Activated gamma-delta T cell (primary cell): Measurements from ENCODE around the gene FAM117A.
A peak's percentile ranks its signal among the peaks of the same experiment; 100 is the strongest.
"Not testable (repeated sequence)": the region's sequence is repeated elsewhere in the genome, so short reads cannot be mapped to it uniquely, and the experiment has no call there.

Experiments used
- DNase-seq: peaks from one replicate; lab custom pipeline; 2025; lab: John Stamatoyannopoulos, UW

Gene FAM117A

DNA sequence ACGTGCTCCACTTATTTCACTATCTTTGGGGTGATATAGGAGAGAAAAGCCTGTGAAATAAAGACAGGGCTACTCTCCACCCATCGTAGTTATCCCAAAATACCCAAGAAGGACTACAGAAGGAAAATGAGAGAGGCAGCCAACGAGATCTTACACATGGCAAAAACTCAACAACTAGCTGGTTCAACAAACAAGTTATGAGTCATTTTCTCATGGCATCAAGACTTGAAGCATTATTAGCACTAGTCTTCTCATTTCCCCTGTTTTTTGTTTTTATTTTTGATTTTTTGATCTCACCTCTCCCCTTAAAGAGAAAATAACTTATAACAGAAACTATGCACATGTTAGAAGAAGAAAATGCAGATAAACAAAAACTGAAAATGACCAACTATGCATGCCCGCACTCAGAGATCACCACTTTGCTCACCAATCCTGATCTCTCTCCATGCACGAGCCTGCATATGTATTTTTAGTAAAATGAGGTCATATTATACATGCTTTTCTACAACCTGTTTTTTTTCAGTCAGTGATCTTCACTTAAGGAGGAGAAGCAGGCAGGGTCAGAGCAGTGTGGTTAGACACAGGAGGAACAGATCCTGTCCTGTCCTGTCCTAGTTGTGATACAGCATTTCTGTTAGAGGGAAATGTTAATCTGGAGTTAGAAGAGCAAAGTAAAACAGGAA lies 22.8 kb downstream of the FAM117A start:
- no peak for DNase-seq

DNA sequence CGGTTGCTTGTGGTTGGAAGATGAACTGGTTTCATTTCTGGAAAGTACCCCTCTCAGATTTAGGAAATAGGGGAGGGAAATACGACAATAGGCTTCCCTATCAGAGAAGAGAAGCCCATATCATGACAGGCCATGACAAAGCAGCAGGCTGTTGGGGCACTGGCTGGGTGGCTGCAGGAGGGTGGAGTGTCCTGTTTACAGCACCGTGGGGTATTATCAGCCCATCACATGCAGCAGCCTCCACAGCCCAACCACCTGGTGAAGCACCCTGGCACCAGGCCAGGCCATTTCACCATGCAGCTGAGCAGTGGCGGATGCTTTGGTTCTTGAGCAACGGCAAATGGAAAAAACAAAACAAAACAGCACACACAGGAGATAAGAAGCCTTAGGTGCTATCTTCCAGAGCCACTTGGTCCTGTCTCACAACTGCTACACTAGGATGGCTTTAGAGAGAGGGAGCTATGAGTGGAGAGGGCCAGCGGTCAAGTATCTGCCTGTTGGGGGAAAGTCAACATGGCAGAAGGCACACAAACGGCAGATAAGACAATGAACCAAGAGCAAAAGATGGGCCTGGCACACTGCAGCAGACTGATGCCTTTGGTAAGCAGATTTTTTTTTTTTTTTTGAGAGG lies 24.2 kb downstream of the FAM117A start:
- peak; percentile 78 for DNase-seq

DNA sequence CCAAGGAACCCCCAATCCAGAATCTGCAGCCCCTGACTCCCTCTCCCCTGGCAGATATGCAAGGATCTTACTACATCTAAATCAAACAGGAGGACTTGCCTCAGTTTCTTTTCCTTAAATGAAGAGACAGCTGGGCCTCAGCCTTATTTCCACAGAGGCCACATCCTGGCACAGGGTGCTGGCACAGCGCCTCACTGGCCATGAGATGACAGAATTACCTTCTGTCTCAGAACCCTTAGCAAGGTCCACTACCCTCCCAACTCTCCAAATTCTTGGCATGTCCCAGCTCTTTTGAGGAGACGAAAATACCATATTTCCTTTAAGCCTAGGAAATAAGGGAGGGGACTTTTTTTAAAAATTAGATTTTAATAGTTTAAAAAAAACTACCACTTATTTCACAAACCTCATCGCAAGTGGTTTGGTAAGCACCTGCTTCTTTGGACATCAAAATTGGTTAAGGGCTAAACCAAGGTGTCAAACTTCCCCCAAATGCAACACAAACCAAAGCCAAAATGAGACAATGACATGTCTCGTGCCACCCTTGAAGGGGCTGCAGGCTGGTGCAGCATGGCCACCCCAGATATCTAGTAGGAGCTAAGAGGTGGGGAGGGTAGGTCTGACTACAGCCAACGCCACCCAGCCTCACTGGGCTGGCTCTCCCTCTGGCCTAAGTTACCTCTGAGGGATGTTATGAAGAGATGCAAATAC lies 25.3 kb downstream of the FAM117A start:
- no peak for DNase-seq

DNA sequence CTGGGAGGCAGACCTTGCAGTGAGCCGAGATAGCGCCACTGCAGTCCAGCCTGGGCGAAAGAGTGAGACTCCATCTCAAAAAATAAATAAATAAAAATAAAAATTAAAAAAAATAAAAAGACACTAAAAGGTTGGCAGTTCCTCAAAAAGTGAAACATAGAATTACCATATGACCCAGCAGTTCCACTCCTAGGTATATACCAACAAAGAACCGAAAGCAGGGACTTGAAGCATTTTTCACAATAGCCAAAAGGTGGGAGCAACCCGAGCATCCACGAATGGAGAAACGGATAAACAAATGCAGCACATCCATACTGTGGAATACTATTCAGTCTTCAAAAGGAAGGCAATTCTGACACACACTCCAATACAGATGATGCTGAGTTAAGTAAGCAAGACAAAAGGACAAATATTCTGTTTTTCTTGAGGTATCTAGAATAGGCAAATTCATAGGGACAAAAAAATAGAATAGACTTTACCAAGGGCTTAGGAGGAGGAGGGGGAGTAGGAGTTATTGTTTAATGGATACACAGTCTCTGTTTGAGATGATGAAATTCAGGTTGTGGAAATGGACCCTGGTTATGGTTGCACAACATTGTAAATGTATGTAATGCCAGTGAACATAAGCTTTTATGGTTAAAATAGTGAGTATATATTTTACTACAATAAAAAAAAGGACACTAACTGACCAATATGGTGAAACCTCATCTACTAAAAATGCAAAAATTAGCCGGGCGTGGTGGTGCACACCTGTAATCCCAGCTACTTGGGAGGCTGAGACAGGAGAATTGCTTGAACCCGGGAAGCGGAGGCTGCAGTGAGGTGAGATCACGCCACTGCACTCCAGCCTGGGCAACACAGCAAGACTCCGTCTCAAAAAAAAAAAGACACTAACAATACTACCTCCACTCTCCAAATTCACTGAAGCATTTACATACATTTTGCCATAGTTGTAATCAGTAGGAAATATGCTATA lies 29.1 kb downstream of the FAM117A start:
- no peak for DNase-seq

DNA sequence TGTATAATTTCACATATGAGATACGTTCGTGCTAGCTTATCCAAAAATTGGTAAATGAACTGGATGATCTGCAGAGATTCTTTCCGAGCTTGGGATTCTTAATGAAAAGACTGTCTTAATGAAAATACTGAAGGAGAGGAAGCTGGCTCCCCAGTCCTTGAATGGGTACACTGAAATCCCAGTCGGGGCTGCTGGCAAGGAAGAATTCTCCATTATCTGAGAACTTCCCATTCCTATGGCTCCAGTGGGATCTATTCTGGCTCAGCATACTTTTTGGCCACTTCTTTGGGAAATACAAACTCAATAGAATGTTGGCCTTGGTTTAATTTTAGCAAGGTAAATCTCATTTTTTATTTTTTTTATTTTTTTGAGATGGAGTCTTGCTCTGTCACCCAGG lies 32.5 kb downstream of the FAM117A start:
- DNase-seq = no peak

DNA sequence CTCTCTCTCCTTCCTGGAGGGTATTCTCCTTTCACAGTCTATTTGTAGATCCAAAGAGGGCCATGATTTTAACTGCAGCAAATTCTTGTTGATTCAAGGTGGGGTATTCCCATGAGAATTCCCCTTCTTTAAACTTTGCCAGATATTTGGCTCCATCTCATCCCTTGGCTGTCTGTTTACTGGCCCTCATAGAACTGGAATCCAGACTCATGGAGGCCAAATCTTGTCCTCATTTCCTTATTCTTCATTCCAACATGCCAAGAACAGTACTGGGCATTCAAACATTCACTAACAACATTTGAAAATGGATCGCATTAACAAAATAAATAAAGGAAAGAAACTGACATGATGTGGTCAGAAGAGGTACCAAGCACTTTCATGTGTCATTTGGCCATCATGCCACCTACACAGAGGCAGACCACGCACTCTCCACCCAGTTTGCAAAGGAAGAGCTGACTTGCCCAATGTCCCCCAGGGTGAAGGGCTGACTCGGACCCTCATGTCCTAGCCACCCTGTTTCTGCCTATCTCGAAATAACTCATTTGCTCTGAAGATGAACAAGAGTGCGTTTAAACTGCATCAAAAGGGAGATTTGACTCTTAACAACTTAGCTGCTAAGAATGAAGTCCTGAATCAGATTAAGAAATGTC lies 33.0 kb downstream of the FAM117A start:
- DNase-seq = no peak

DNA sequence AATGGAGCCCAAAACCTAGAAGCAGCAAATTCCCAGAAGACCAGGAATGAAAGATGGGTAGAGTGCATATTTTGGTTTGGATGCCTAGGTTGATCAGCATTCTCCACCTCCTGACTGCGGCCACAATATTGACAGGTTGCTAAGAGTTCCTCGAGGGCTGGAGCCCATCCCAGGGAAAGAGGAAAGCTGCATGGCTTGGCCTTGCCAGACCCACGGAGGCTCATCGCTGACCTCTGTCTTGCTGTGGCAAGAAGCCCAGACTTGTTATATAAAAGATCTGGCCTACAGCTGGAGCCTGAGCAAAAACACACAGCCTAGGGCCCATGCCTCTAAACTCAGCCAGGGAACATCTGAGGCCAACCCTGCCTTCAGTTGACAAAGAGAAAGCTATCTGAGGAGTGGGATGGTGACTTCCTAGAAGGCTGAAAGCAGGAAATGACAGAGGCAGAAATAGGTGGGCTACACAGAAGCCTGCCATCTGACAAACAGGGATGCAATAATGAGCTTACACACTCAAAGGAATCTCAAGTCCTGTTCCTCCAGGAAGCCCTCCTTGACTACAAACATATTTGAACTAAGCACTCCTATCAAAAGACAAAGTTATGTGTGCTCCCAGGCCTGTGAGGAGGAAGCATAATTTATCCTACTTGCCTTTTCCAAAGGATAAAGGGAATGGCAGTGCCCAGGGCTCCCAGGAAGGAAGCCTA lies 33.7 kb downstream of the FAM117A start:
- DNase-seq = no peak

DNA sequence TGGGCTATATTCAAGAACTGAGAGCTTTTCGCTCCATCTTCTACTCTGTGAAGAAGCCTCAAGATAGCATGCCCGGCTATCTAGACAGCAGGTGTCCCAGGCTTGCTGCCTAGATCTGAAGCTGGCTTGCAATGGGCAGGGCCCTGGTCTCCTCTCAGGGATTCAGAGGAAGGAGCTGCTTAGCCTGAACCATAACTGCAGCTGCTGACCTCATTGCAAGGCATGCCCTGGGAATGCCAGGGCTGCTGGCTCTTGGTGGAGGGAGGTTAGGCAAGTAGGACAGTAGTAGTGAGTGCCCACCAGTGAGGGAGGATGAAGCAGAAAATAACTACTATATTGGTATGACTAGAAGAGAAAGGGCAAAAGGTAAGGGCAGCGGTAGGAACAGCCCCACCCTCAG lies 34.9 kb downstream of the FAM117A start:
- DNase-seq = no peak

DNA sequence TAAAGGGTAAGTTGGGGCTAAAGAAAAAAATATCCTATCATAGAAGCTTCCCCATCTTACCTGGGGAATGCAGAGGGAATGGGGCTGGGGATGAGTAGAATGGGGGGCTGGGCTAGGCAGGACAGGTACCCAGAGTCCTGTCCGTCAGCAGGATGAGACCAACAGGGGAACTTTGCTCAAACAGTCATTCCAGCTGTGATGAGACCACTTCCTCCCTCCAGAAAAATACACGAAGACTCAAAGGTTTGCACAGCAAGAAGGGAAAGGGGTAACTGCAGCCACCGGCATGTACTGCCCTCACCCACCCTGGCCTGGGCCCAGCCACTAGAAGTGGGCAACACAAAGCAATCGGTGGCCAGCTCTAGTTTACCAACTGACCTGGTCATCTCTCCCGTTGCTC lies 35.5 kb downstream of the FAM117A start:
- DNase-seq = no peak

DNA sequence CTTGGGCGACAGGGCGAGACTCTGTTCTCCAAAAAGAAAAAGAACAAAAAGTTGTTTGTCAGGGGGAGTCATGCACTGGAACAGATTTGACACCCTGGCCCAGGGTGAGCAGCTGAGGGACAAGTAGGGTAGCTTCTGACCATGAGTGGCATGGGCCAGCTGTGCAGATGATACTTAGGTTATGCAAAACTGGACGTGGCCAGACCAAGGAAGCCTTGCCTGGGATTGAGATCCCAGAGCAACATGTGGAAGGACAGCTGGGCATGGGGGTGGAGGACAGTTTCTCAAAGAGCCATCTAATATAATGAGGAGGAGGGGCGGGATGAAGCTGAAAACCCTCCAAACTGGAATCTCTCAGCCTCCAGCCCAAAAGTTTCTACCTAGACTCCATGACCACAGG lies 36.6 kb downstream of the FAM117A start:
- no peak for DNase-seq

DNA sequence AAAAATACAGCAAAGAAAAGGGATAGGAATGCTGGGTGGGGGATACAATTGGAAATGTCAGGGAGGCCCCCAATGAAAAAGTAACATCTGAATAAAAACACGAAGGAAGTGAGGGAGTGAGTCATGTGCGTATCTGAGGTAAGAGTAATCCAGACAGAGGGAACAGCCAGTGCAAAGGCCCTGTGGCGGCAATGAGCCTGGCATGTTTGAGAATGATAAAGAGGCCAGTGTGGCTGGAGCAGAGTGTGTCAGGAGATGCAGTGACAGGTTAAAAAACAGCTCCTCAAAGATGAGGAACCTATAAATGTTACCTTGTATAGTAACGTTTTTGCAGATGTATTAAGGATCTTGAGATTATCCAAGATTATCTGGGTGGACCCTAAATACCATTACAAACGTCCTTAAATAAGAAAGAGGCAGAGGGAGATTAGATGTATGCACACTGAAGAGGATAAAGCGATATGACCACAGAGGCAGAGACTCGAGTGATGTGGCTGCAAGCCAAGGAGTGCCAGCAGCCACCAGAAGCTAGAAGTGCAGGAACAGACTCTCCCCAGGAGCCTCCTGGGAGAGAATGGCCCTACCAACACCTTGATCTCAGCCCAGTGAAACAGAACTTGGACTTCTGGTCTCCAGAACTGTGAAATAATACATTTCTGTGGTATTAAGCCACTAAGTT lies 38.3 kb downstream of the FAM117A start:
- DNase-seq = no peak

DNA sequence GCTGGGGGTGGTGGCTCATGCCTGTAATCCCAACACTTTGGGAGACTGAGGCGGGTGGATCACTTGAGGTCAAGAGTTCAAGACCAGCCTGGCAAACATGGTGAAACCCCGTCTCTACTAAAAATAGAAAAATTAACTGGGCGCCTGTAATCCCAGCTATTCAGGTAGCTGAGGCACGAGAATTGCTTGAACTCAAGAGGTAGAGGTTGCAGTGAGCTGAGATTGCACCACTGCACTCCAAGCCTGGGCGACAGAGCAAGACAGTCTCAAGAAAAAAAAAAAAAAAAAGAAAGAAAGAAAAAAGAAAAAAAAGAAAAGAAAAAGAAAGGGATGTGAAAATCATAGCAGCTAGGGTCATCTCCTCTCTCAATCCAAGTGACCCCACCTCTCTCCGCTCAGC lies 39.4 kb downstream of the FAM117A start:
- not testable (repeated sequence) for DNase-seq

DNA sequence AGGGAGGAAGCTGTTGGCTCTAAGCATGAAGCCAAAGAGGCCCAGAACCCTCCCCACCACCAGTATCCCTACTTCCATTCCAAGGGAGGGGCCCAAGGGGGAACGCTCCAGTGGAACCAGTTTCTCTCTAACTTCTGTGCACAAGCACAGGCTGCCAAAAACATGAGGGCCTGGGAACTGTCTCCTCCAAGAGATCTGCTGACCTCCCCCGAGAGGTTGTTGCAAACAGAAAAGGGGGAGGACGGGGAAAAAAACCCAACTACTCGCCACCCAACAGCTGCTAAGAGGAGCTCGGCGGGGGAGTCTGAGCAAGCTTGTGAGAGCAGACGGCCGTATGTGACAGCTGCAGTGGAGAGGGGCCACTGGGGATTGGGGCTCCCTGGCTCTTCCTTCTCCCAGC lies 40.5 kb downstream of the FAM117A start:
- DNase-seq = no peak

DNA sequence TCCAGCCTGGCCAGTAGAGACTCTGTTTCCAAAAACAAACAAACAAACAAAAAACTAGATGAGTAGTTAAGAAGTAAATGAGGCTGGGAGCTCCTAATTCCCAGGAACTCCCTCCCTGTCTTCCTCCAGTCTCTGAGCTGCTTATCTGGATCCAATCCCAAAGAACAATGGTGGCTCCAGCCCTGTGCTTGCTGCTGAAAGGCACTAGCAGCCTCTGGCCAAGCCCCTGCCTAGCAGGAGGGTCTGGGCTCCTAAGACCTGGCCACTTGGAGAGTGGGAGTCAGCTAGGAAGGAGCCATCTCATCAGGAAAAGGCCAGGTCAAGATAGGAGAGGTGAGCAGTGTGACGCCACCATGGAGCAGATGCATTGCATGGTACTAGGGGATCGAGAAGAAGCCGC lies 41.9 kb downstream of the FAM117A start:
- DNase-seq = no peak

DNA sequence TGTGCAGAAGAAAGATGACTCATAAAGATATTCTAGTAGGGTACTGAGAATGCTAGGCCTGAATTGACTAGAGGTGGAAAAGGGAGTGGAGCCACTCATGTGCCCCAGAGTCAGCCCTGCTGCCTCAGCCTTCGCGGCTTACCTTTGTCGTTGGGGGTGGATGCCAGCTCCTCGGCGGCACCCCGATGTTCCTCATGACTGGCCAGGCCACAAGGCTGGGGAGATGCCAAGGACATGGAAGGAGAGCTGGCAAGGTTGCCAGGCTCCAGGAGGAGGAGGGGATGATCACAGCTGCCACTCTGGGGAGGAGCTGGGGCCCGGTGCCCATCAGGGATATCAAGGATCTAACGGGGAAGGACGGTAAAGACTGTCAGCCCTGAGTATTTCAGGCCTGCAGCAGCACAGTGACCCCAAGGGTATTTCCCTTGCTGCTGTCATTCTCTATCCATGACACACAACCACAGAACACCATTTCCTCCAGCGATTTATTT lies 46.5 kb downstream of the FAM117A start:
- DNase-seq = no peak

DNA sequence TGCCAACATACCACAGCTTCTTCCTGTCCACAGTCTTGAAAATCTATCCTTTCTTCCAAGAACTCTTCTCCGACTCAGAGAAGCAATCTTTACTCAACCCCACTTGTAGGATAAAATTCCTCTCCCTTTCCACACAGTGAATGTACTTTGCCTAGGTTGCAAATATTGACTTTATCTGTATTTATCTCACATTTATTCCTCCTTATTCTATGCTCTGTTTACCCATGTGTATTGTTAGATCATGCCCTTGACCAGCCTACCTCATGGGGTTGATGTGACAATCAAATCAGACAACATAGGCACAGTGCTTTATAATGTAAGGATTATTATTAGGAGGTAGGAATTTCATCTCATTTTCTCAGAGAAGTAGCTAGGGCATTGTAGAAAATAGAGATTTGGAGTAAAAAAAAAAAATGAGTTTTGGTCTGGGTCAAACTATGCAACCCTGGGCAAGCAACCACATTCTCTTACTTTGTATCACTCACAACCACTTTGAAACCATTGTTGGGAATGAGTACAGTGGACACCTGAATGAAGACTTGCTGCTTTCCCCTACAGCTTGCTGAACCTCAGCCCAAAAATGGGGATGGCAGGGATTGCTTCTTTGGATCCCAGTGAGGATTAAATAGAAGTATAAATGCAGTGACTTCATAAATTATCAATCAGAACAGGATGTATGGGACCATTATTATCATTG lies 47.1 kb downstream of the FAM117A start:
- DNase-seq = no peak

DNA sequence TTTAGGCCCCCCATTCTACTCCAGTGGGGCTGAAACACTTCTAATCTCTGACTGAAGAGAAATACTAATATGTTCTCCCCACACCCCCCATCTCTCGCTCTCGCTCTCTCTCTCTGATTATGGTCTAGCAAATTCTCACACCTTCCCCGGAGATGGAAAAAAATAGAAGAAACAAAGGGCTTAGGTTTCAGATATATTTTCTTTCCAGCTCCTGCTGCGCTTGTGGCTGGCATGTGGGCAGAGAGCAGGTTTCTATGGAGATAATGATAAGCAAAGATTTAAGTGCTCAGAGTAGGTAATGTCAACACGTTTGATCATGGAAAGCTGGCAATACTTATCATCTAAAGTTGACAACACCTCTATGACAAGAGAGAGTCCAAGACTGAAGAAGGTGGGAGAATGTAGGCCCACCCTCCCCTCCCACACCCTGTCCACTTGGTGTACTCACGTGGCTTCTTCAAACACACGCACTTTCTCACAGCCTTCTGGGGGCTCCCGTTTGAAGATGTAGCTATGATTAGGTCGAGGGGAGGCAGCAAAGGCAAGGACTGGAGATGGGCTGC lies 48.1 kb downstream of the FAM117A start:
- DNase-seq = no peak

DNA sequence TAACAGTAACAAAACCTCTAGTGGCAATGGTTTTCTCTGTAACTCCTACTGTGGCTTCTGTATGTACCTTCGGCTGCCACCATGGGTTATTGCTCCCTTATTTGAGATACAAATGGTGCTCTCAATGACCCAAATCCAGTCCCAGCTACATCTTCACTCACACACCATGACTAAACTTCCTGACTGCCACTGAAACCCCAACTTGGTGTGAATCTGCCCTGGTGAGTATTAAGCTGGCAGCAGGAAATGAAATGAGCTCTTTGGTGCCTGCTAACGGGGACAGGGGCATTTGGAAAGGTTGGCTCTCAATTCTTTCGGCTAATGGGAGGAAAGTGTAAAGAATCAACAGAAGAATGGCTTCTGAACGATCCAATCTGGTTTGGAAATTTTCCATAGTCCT lies 48.7 kb downstream of the FAM117A start:
- DNase-seq = no peak

DNA sequence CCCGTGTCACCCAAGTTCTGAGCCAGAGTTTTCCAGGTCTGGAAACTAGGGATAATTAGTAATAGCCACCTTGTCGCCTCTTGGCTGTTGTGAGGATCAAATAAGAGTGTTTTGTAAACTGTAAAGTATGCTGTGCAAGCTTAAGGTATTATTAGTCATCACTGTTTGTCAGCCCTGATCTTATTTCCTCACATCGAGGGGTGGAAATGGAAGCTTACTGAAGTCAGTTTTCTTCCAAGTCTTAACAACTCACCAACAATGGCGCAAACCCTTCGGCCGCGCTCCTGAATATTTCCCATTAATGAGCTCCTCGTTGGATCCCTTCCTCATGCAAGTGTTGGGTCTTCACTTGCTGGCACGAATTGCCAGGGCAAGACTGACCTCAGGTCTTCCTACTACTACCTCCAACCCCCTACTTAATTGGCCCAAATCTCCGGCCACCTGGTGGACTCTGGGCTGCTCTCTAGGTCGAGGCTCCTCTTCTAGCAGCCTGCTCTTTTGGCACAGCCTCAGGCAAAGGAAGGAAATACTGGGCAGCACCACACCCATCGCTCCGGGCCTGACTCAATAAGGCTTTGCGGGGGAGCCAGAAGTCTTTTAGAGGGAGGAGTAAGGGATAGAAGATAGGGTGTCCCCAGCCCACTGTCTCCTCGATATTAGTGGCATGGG lies 55.3 kb downstream of the FAM117A start:
- no peak for DNase-seq
